HEK293 (cell line): ENCODE data around the gene DCAF12L2.

Experiments used
- CTCF ChIA-PET: fragments of 350-600 bp; formaldehyde crosslinking; extraction: SDS; loops from one replicate; lab custom pipeline; 2021; ENCODE audit warnings: antibody characterized with exemption; lab: Yijun Ruan, JAX
- POLR2A ChIA-PET: fragments of 300-600 bp; formaldehyde crosslinking; extraction: SDS; loops from one replicate; lab custom pipeline; 2020; ENCODE audit warnings: antibody characterized with exemption, inconsistent platforms; lab: Yijun Ruan, JAX
- H3K27ac ChIP-seq: fragments of 200-500 bp; sonication (Bioruptor generic); 2 replicates; pipeline ENCODE4 v1.5.1; 2014; ENCODE audit warnings: low read depth, low read length, control low read depth, inconsistent platforms; ENCODE audit errors: extremely low read depth
- H3K36me3 ChIP-seq, 2 experiments: fragments of 200-500 bp in 1 of 2; sonication (Bioruptor generic) in 1 of 2; 1 replicate in 1 of 2; 2 replicates in 1 of 2; pipeline ENCODE4 v1.5.1; 2014 to 2017; ENCODE audit warnings: inconsistent platforms in 2 of 2, low read length in 2 of 2; ENCODE audit not compliant: control insufficient read depth in 2 of 2, insufficient read depth in 1 of 2
- H3K4me1 ChIP-seq: fragments of 200-500 bp; sonication (Bioruptor generic); 2 replicates; pipeline ENCODE4 v1.5.1; 2014; ENCODE audit warnings: mild to moderate bottlenecking, low read length, inconsistent platforms; ENCODE audit not compliant: control insufficient read depth, insufficient read depth
- H3K4me3 ChIP-seq: 2 replicates; pipeline ENCODE4 v1.5.1; 2011; ENCODE audit warnings: low read depth, mild to moderate bottlenecking, control low read depth, low read length, moderate library complexity
- H3K9me3 ChIP-seq: fragments of 200-500 bp; sonication (Bioruptor generic); 2 replicates; pipeline ENCODE4 v1.5.1; 2014; ENCODE audit warnings: low read depth, low read length, inconsistent platforms; ENCODE audit not compliant: control insufficient read depth, insufficient read depth
- FEZF1 ChIP-seq: fragments of 450-650 bp; formaldehyde crosslinking; IDR thresholded peaks from 2 replicates; pipeline ENCODE4 v1.5.1; 2016; ENCODE audit warnings: missing biosample characterization, missing genetic modification characterization
- GFI1B ChIP-seq: fragments of 450-650 bp; formaldehyde crosslinking; IDR thresholded peaks from 2 replicates; pipeline ENCODE4 v1.5.1; 2016; ENCODE audit warnings: missing biosample characterization, missing genetic modification characterization
- HOXC10 ChIP-seq: sonication (generic); formaldehyde crosslinking; IDR thresholded peaks from 2 replicates; pipeline ENCODE4 v1.8.1; 2023; ENCODE audit warnings: mild to moderate bottlenecking, missing genetic modification reagents
- REPIN1 ChIP-seq: fragments of 450-650 bp; formaldehyde crosslinking; IDR thresholded peaks from 2 replicates; pipeline ENCODE4 v1.5.1; 2017; ENCODE audit warnings: missing biosample characterization, missing genetic modification characterization, low read depth
- TRIM28 ChIP-seq: IDR thresholded peaks from 2 replicates; pipeline ENCODE4 v1.6.1; 2011; ENCODE audit warnings: low read length, control low read depth, borderline replicate concordance
- YY1 ChIP-seq: fragments of 450-650 bp; formaldehyde crosslinking; IDR thresholded peaks from 2 replicates; pipeline ENCODE4 v1.5.1; 2018; ENCODE audit warnings: missing biosample characterization, missing genetic modification characterization
- ZBTB44 ChIP-seq: fragments of 450-650 bp; IDR thresholded peaks from 2 replicates; pipeline ENCODE4 v1.5.1; 2018; ENCODE audit warnings: missing biosample characterization, mild to moderate bottlenecking, missing genetic modification characterization
- ZBTB8A ChIP-seq: fragments of 450-650 bp; formaldehyde crosslinking; IDR thresholded peaks from 2 replicates; pipeline ENCODE4 v1.5.1; 2016; ENCODE audit warnings: missing biosample characterization, missing genetic modification characterization
- ZFP3 ChIP-seq: fragments of 450-650 bp; formaldehyde crosslinking; IDR thresholded peaks from 2 replicates; pipeline ENCODE4 v1.5.1; 2016; ENCODE audit warnings: low read depth, missing biosample characterization, missing genetic modification characterization
- ZNF114 ChIP-seq: fragments of 450-650 bp; formaldehyde crosslinking; IDR thresholded peaks from 2 replicates; pipeline ENCODE4 v1.5.0; 2017; ENCODE audit warnings: missing biosample characterization, missing genetic modification characterization
- ZNF146 ChIP-seq: fragments of 450-650 bp; formaldehyde crosslinking; IDR thresholded peaks from 2 replicates; pipeline ENCODE4 v1.5.1; 2016; ENCODE audit warnings: missing biosample characterization, missing genetic modification characterization
- ZNF221 ChIP-seq: fragments of 450-650 bp; formaldehyde crosslinking; IDR thresholded peaks from 2 replicates; pipeline ENCODE4 v1.5.1; 2017; ENCODE audit warnings: missing biosample characterization, missing genetic modification characterization, borderline replicate concordance
- ZNF341 ChIP-seq: fragments of 450-650 bp; formaldehyde crosslinking; IDR thresholded peaks from 2 replicates; pipeline ENCODE4; 2016; ENCODE audit warnings: low read depth, missing biosample characterization, missing genetic modification characterization
- ZNF362 ChIP-seq: fragments of 450-650 bp; formaldehyde crosslinking; IDR thresholded peaks from 2 replicates; pipeline ENCODE4 v1.5.1; 2016; ENCODE audit warnings: missing biosample characterization, missing genetic modification characterization
- ZNF37A ChIP-seq: fragments of 450-650 bp; IDR thresholded peaks from 2 replicates; pipeline ENCODE4 v1.5.1; 2018; ENCODE audit warnings: missing biosample characterization, missing genetic modification characterization
- ZNF48 ChIP-seq: fragments of 450-650 bp; formaldehyde crosslinking; IDR thresholded peaks from 2 replicates; pipeline ENCODE4 v1.5.1; 2016; ENCODE audit warnings: missing biosample characterization, missing genetic modification characterization
- ZNF510 ChIP-seq: fragments of 450-650 bp; formaldehyde crosslinking; IDR thresholded peaks from 2 replicates; pipeline ENCODE4 v1.5.1; 2018; ENCODE audit warnings: mild to moderate bottlenecking, missing genetic modification characterization, missing biosample characterization; ENCODE audit not compliant: insufficient replicate concordance
- ZNF514 ChIP-seq: fragments of 450-650 bp; formaldehyde crosslinking; IDR thresholded peaks from 2 replicates; pipeline ENCODE4 v1.5.1; 2016; ENCODE audit warnings: missing biosample characterization, missing genetic modification characterization
- ZNF530 ChIP-seq: fragments of 450-650 bp; formaldehyde crosslinking; IDR thresholded peaks from 2 replicates; pipeline ENCODE4 v1.5.1; 2016; ENCODE audit warnings: low read depth, missing biosample characterization, missing genetic modification characterization
- ZNF549 ChIP-seq: fragments of 450-650 bp; IDR thresholded peaks from 2 replicates; pipeline ENCODE4 v1.5.1; 2018; ENCODE audit warnings: missing biosample characterization, missing genetic modification characterization, mild to moderate bottlenecking, inconsistent platforms, moderate library complexity
- ZNF660 ChIP-seq: fragments of 450-650 bp; IDR thresholded peaks from 2 replicates; pipeline ENCODE4 v1.5.1; 2018; ENCODE audit warnings: missing biosample characterization, mild to moderate bottlenecking, missing genetic modification characterization
- ZNF664 ChIP-seq: fragments of 450-650 bp; formaldehyde crosslinking; IDR thresholded peaks from 2 replicates; pipeline ENCODE4 v1.5.1; 2016; ENCODE audit warnings: missing biosample characterization, missing genetic modification characterization
- ZNF670 ChIP-seq: fragments of 450-650 bp; formaldehyde crosslinking; IDR thresholded peaks from 2 replicates; pipeline ENCODE4 v1.5.1; 2016; ENCODE audit warnings: missing biosample characterization, missing genetic modification characterization, low read depth
- ZSCAN16 ChIP-seq: fragments of 450-650 bp; formaldehyde crosslinking; IDR thresholded peaks from 2 replicates; pipeline ENCODE4 v1.5.1; 2016; ENCODE audit warnings: missing biosample characterization, missing genetic modification characterization
- ZSCAN4 ChIP-seq: fragments of 450-650 bp; formaldehyde crosslinking; IDR thresholded peaks from 2 replicates; pipeline ENCODE4 v1.5.1; 2017; ENCODE audit warnings: missing biosample characterization, missing genetic modification characterization
- ZXDB ChIP-seq: fragments of 450-650 bp; formaldehyde crosslinking; IDR thresholded peaks from 2 replicates; pipeline ENCODE4 v1.5.1; 2016; ENCODE audit warnings: missing biosample characterization, missing genetic modification characterization
- TF ChIP-seq, protein P1 (sequence below): fragments of 450-650 bp; formaldehyde crosslinking; IDR thresholded peaks from 2 replicates; pipeline ENCODE4 v1.5.1; 2016; ENCODE audit warnings: missing biosample characterization, missing genetic modification characterization

The DCAF12L2 gene

GRCh38 chrX:126170720-126171119, 4.6 kb upstream of the DCAF12L2 start:
- no peak overlapping the region for H3K27ac ChIP-seq
- ChIA-PET POLR2A (no interaction called here), CTCF (no interaction called here)
- TF ChIP-seq ZNF362 (tag by site-specific recombination) (no peak), HOXC10 (CRISPR knock-in tag) (no peak), ZNF341 (no peak), ZNF530 (no peak), ZNF549 (tag by site-specific recombination) (no peak), ZBTB44 (tag by site-specific recombination) (no peak), ZNF48 (tag by site-specific recombination) (no peak), FEZF1 (tag by site-specific recombination) (no peak), ZSCAN16 (tag by site-specific recombination) (no peak), GFI1B (tag by site-specific recombination) (no peak), ZNF221 (tag by site-specific recombination) (no peak)
- H3K4me1 ChIP-seq, result no peaks in the 10 kb centered on the region
- no peak overlapping the region for H3K4me3 ChIP-seq
- H3K9me3 ChIP-seq, result no peaks in the 10 kb centered on the region; the same call in 1 of the 2 replicates
- no peaks in the 10 kb centered on the region for H3K36me3 ChIP-seq

DNA sequence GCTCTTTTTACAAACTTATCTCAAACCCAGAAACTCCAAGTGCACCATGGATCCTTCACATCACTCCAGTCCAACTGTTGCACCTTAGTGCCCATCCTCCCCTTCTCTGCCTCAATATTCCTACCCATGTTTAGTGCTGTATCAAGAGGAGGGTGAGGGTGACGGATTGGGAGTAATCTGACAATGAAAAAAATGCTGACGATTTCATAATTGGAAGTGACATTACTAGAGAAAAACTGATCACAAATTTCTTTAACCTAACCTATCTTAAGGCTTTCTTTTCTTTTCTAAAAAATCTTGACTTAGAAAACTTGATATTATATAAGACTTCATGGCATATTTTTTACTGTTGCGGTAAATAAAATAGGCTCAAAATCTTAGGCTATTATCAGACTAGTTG, 1.5 kb upstream of the DCAF12L2 start:
- no peaks in the 10 kb centered on the region for H3K36me3 ChIP-seq
- CTCF ChIA-PET, result no interaction called here
- H3K4me1 ChIP-seq, result no peaks in the 10 kb centered on the region
- H3K9me3 ChIP-seq, result no peaks in the 10 kb centered on the region; the same call in 1 of the 2 replicates
- POLR2A ChIA-PET, result no interaction called here
- H3K4me3 ChIP-seq, result no peak overlapping the region
- TF ChIP-seq ZNF510 (tag by site-specific recombination), result no peak
- TF ChIP-seq ZNF114, result no peak
- TF ChIP-seq ZNF670 (tag by site-specific recombination), result no peak
- TF ChIP-seq, all 188 proteins: peak for 0
- H3K27ac ChIP-seq, result no peak overlapping the region

DNA sequence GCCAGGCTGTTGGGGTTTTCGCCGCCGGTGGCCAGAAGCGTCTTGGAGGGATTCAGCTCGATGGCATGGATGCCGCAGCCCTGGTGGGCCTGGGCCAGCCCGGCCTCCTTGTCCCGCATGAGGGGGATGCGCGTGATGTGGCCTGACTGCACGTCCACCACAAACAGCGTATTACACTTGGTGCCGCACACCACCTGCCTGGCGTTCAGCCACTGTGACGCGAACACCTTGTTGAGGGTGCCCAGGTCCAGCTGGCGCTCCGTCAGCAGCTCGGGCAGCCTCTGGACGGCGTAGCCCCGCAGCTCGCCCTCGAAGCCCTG, 728 bp downstream of the DCAF12L2 start:
- TF ChIP-seq, protein P1, sequence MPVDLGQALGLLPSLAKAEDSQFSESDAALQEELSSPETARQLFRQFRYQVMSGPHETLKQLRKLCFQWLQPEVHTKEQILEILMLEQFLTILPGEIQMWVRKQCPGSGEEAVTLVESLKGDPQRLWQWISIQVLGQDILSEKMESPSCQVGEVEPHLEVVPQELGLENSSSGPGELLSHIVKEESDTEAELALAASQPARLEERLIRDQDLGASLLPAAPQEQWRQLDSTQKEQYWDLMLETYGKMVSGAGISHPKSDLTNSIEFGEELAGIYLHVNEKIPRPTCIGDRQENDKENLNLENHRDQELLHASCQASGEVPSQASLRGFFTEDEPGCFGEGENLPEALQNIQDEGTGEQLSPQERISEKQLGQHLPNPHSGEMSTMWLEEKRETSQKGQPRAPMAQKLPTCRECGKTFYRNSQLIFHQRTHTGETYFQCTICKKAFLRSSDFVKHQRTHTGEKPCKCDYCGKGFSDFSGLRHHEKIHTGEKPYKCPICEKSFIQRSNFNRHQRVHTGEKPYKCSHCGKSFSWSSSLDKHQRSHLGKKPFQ (tag by site-specific recombination), result no peak
- TF ChIP-seq ZXDB (no peak), ZSCAN4 (no peak), ZNF664 (tag by site-specific recombination) (no peak), ZNF660 (tag by site-specific recombination) (no peak), TRIM28 (no peak), ZNF514 (tag by site-specific recombination) (no peak), ZBTB8A (tag by site-specific recombination) (no peak), YY1 (tag by site-specific recombination) (no peak), REPIN1 (tag by site-specific recombination) (no peak), ZNF37A (tag by site-specific recombination) (no peak), ZFP3 (no peak), ZNF146 (no peak)
- TF ChIP-seq, all 188 proteins: peak for 0
- H3K27ac ChIP-seq, result no peak overlapping the region
- ChIA-PET POLR2A (no interaction called here), CTCF (no interaction called here)
- no peak overlapping the region for H3K4me3 ChIP-seq
- H3K36me3 ChIP-seq, result no peaks in the 10 kb centered on the region
- H3K9me3 ChIP-seq, result no peaks in the 10 kb centered on the region; the same call in 1 of the 2 replicates
- H3K4me1 ChIP-seq, result no peaks in the 10 kb centered on the region
